Large intestine (tissue), 3 donors: ENCODE measurements around the gene TBC1D22A. TPM values are rescaled to one million over a fixed set of nuclear protein-coding genes. Genes with fewer than 3 reads are reported as not detected.

Experiments used
- DNase-seq, 2 donors: peaks; one replicate each; pipeline versions ENCODE4 v3.0.0 to v3.0.0-alpha.2; 2013
- H3K27ac ChIP-seq: one replicate; pipeline ENCODE4 v1.5.1; 2013; ENCODE audit warnings: low read length
- H3K27me3 ChIP-seq: 2 replicates; pipeline ENCODE4 v1.6.1; 2013; ENCODE audit warnings: low read length; ENCODE audit not compliant: control insufficient read depth, insufficient read depth
- H3K36me3 ChIP-seq: 2 replicates; pipeline ENCODE4 v1.6.1; 2013; ENCODE audit warnings: low read length; ENCODE audit not compliant: control insufficient read depth, insufficient read depth
- H3K4me1 ChIP-seq: one replicate; pipeline ENCODE4 v1.6.1; 2013; ENCODE audit warnings: low read length; ENCODE audit not compliant: control insufficient read depth, insufficient read depth
- H3K4me3 ChIP-seq: one replicate; pipeline ENCODE4 v1.5.1; 2013; ENCODE audit warnings: low read length
- H3K9me3 ChIP-seq: one replicate; pipeline ENCODE4 v1.6.1; 2013; ENCODE audit warnings: mild to moderate bottlenecking, low read depth, low read length, moderate library complexity; ENCODE audit not compliant: control insufficient read depth
- WGBS: methylation state at CpG from one replicate; pipeline ENCODE4 v1.1.5; 2013; ENCODE audit warnings: low lambda C conversion rate; ENCODE audit not compliant: insufficient coverage; 5-methylcytosine and 5-hydroxymethylcytosine counted together
- polyA plus RNA-seq: library from polyadenylated mRNA; unstranded; fragments of 120-200 nt; gene quantifications from one replicate; pipeline ENCODE4 v1.2.1, GENCODE V29; 2013

The TBC1D22A gene
- polyA plus RNA-seq, 1 donor = 21.5 TPM

- H3K4me1 ChIP-seq = no peaks in the 10 kb centered on the region
- no CpG with 5 or more reads among the region's 20 CpGs for WGBS
- no peak overlapping the region for H3K4me3 ChIP-seq
- H3K27ac ChIP-seq = no peak overlapping the region
- no peaks in the 10 kb centered on the region for H3K27me3 ChIP-seq
- H3K9me3 ChIP-seq = no peaks in the 10 kb centered on the region
- DNase-seq = no peak
- H3K36me3 ChIP-seq = peaks cover 10% of the 10 kb centered on the region
Measured at GRCh38 chr22:47051441-47052071, 289.1 kb downstream of the TBC1D22A start.

DNA sequence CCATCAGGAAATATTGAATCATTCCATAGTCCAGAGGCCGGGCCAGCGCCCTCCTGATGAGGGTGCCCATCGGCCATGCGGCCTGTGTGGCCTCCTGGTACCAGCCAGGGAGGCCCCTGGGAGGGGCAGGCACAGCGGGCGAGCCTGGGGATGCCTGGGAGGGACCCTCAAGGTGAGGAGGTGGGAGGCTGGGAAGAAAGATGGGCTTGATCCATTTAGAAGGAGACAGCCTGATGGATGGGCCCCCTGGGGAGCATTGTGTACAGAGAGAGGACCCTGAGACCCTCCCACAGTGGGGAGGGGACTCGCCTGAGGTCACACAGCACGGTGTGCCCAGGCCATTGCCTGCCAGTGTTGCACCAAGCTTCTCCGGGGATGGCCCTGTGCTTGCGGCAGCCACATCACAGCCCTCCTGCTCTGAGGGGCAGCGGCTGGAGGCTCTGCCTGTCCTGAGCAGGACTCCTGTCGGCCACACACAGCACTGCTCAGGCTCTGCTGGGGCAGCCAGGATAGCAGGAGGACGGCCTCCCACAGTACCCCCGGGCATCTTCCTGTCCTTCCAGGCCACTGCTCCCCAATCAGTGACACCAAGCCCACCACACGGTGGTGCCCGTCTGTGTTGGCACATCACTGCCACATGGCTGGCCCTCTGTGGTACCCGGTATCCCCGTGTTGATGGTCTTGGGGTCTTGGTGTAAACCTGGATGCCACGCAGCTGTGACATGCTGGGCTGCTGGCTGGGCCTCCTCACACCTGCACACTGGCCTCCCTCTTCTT lies 290.0 kb downstream of the TBC1D22A start:
- H3K4me1 ChIP-seq = no peaks in the 10 kb centered on the region
- WGBS = no CpG with 5 or more reads among the region's 19 CpGs
- no peaks in the 10 kb centered on the region for H3K9me3 ChIP-seq
- peaks cover 10% of the 10 kb centered on the region for H3K36me3 ChIP-seq
- H3K27ac ChIP-seq = no peak overlapping the region
- no peak overlapping the region for H3K4me3 ChIP-seq
- no peak for DNase-seq
- no peaks in the 10 kb centered on the region for H3K27me3 ChIP-seq

DNA sequence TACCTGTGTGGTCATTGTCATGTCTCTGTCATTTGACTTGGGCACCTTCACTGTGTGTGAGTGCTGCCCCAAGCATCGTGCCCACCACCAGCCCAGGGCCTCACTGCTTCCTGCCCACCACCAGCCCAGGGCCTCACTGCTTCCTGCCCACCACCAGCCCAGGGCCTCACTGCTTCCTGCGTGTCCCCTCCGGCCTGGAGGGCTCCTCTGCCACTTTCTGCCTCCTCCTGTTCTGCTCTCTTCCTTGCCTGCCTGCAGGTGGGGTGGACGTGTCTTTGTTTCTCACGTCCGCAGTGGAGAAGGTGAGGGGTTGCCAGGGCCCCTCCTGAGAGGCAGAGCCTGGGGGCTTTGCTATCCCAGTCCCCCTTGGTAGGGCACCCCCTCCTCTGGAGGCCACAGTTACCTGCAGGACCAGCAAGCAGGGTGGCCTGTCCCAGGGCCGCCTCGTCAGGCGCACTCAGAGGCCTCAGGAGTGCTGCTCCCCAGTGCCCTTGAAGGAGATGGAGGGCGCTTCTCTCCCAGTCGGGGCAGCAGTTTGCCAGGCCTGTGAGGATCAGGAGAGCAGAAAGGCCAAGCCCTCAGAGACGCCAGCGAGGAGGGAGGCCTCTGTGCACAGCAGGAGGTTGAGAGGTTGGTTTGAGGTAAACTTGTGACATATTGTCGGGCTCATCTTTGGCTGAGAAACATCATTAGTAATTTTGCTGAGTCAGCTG lies 290.7 kb downstream of the TBC1D22A start:
- Histone ChIP-seq H3K9me3 (no peaks in the 10 kb centered on the region), H3K27me3 (no peaks in the 10 kb centered on the region), H3K4me1 (no peaks in the 10 kb centered on the region), H3K36me3 (peaks cover 12% of the 10 kb centered on the region), H3K4me3 (no peak overlapping the region), H3K27ac (no peak overlapping the region)
- no peak for DNase-seq
- WGBS = no CpG with 5 or more reads among the region's 14 CpGs

GRCh38 chr22:47053726-47054141 lies 291.3 kb downstream of the TBC1D22A start:
- Histone ChIP-seq H3K27me3 (no peaks in the 10 kb centered on the region), H3K4me3 (no peak overlapping the region), H3K4me1 (no peaks in the 10 kb centered on the region), H3K27ac (no peak overlapping the region), H3K9me3 (no peaks in the 10 kb centered on the region), H3K36me3 (peaks cover 12% of the 10 kb centered on the region)
- no peak for DNase-seq
- no CpG with 5 or more reads among the region's 12 CpGs for WGBS

DNA sequence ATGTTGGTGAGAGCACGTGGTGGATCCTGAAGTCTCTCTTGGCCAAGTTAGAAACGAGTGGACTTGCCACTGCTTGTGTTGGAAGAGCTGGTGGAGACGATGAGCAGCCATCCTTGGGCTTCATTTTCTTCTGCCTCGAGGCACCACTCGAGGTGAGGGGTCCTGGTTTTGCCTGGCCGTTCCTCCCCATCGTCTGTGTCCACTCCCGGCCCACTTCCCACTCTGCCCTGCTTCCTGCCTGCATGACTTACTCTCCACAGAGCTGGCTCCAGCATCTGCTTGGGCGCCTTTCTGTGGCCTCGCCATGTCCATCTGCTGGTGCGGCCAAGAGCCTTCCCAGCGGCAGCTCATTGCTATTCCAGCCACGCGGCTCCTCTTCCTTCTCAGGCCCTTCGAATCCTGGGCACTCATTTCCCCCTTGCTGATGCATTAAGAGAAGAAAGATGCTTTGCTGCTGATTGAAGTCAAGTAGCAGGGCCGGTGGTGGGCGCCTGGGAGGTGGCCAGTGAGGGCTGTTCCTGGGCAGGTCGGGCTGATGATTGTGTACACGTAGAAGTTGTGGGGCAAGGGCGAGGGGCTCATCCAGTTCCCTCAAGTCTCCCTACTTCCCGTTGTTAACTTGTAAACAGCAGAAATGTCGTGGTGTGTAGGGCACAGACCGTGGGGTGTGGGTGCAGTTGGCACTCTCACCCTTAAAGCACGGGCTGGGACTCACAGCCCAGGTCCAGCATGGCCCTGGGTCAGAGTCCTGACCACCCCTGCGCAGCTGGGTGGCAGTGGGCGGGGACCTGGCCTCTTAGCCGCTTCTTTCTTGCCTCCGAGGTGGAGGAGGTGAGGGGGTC lies 292.0 kb downstream of the TBC1D22A start:
- H3K4me1 ChIP-seq = no peaks in the 10 kb centered on the region
- H3K27me3 ChIP-seq = no peaks in the 10 kb centered on the region
- no peaks in the 10 kb centered on the region for H3K9me3 ChIP-seq
- H3K4me3 ChIP-seq = no peak overlapping the region
- H3K27ac ChIP-seq = no peak overlapping the region
- DNase-seq = no peak
- WGBS = no CpG with 5 or more reads among the region's 28 CpGs
- H3K36me3 ChIP-seq = peaks cover 12% of the 10 kb centered on the region

- WGBS = 80% methylated on average over 1 of the region's 5 CpGs
- no peaks in the 10 kb centered on the region for H3K4me1 ChIP-seq
- peaks cover 14% of the 10 kb centered on the region for H3K36me3 ChIP-seq
- no peak for DNase-seq
- no peaks in the 10 kb centered on the region for H3K9me3 ChIP-seq
- H3K27me3 ChIP-seq = no peaks in the 10 kb centered on the region
- H3K4me3 ChIP-seq = no peak overlapping the region
- H3K27ac ChIP-seq = no peak overlapping the region
Measured at GRCh38 chr22:47055073-47055355, 292.6 kb downstream of the TBC1D22A start.

- H3K36me3 ChIP-seq = peaks cover 14% of the 10 kb centered on the region
- H3K4me1 ChIP-seq = no peaks in the 10 kb centered on the region
- no CpG with 5 or more reads among the region's 4 CpGs for WGBS
- no peaks in the 10 kb centered on the region for H3K9me3 ChIP-seq
- no peak for DNase-seq
- no peak overlapping the region for H3K4me3 ChIP-seq
- no peak overlapping the region for H3K27ac ChIP-seq
- no peaks in the 10 kb centered on the region for H3K27me3 ChIP-seq
Measured at GRCh38 chr22:47055461-47055860, 293.0 kb downstream of the TBC1D22A start.

DNA sequence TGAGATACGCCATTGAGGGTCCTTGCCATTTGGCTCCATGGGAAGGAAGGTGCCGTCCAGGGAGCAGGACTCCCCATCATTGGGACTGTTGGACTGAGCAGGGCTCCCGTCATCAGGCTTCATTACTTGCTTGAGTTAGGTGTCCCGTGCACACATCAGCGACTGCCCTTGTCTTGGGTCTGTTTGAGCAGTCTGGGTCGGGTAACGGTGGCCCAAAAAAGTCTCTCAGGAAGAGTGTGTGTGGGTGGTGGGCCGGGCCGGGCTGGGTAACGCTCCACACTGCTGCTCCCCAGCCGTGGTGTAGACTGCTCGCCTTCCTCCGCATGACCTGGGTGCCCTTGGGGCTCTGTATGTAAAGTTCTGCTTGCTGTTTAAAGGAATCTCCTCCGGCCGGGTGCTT lies 293.5 kb downstream of the TBC1D22A start:
- Histone ChIP-seq H3K36me3 (peaks cover 14% of the 10 kb centered on the region), H3K4me3 (no peak overlapping the region), H3K4me1 (no peaks in the 10 kb centered on the region), H3K9me3 (no peaks in the 10 kb centered on the region), H3K27me3 (no peaks in the 10 kb centered on the region), H3K27ac (no peak overlapping the region)
- no peak for DNase-seq
- no CpG with 5 or more reads among the region's 15 CpGs for WGBS

DNA sequence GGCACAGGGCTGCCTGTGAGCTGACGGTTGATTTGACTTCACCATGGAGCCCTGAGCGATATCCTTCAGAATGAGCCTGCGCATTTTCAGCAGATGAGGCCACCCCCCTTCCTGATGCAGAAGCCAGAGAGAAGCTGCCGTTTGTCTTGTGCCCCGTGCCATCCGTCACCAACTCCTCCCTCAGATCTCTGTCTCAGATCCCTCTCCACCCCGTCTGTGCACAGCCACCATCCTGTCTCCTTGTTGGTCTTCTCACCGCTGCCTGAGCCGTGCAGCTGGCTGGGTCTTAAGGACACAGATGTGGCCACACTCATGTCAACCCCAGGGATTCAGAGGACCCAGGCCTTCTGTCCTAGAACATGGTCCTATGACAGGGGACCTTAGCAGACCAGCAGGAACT lies 293.9 kb downstream of the TBC1D22A start:
- H3K9me3 ChIP-seq = no peaks in the 10 kb centered on the region
- H3K27ac ChIP-seq = no peak overlapping the region
- DNase-seq = no peak
- no peaks in the 10 kb centered on the region for H3K4me1 ChIP-seq
- whole genome bisulfite sequencing = 100% methylated on average over 1 of the region's 9 CpGs
- no peak overlapping the region for H3K4me3 ChIP-seq
- H3K27me3 ChIP-seq = no peaks in the 10 kb centered on the region
- H3K36me3 ChIP-seq = peaks cover 16% of the 10 kb centered on the region
